PC-9 (cell line): ENCODE measurements around the gene GAPDH.
A peak's percentile ranks its signal among the peaks of the same experiment; 100 is the strongest.

Experiments
- CTCF ChIP-seq: fragments of 200-600 bp; sonication (generic); conservative IDR thresholded peaks from 2 replicates; pipeline ENCODE4 v1.6.1; 2017; ENCODE audit warnings: mixed run types, antibody characterized with exemption, mild to moderate bottlenecking, moderate library complexity
- EZH2 ChIP-seq: fragments of 200-600 bp; sonication (generic); IDR thresholded peaks from 2 replicates; pipeline ENCODE4 v1.8.0; 2017; ENCODE audit warnings: antibody characterized with exemption, low read depth

- TF ChIP-seq CTCF (peak; percentile 46; the same call in 1 of the 2 replicates), EZH2 (no peak)
These were observed 40.6 kb upstream of the GAPDH start, which contains the start of gene NCAPD2 for GRCh38 chr12:6493497-6494257.
